K562 (cell line): ENCODE results near the gene NECTIN1.

ENCODE experiments used
- CAMTA2 ChIP-seq: fragments of 250-450 bp; sonication (Bioruptor Pico); conservative IDR thresholded peaks from 2 replicates; pipeline ENCODE4 v1.5.1; 2022
- CBFB ChIP-seq: sonication (generic); formaldehyde crosslinking; IDR thresholded peaks from 2 replicates; pipeline ENCODE4 v1.4.0; 2020; ENCODE audit warnings: mild to moderate bottlenecking, missing genetic modification reagents
- CTCF ChIP-seq, 3 experiments: IDR thresholded peaks in 2 of 3; conservative IDR thresholded peaks in 1 of 3; 2 replicates each; pipeline ENCODE4 v1.5.1; 2011 to 2012; ENCODE audit warnings: low read length in 3 of 3, mild to moderate bottlenecking in 3 of 3, control low read depth in 2 of 3, improper control_type of control experiment in 1 of 3, inconsistent platforms in 1 of 3, low read depth in 1 of 3, mixed read lengths in 1 of 3, moderate library complexity in 1 of 3; ENCODE audit not compliant: insufficient read depth in 2 of 3
- GATA2 ChIP-seq: sonication (generic); formaldehyde crosslinking; IDR thresholded peaks from 2 replicates; pipeline ENCODE4 v1.4.0; 2020; ENCODE audit warnings: mild to moderate bottlenecking, missing genetic modification reagents
- MAX ChIP-seq: sonication (generic); formaldehyde crosslinking; IDR thresholded peaks from 2 replicates; pipeline ENCODE4 v1.9.0; 2022; ENCODE audit warnings: mild to moderate bottlenecking, missing genetic modification reagents
- SMC3 ChIP-seq: conservative IDR thresholded peaks from 2 replicates; pipeline ENCODE4 v1.6.1; 2011; ENCODE audit warnings: low read depth, low read length, improper control_type of control experiment; ENCODE audit not compliant: insufficient read depth
- TARDBP ChIP-seq: fragments of 450-650 bp; IDR thresholded peaks from 2 replicates; pipeline ENCODE4 v1.6.1; 2016
- USF2 ChIP-seq: sonication (generic); formaldehyde crosslinking; IDR thresholded peaks from 2 replicates; pipeline ENCODE4 v1.5.0; 2020; ENCODE audit warnings: missing genetic modification reagents
- ZNF232 ChIP-seq: sonication (generic); formaldehyde crosslinking; IDR thresholded peaks from 2 replicates; pipeline ENCODE4 v1.8.0; 2022; ENCODE audit warnings: mild to moderate bottlenecking, missing genetic modification reagents
- TF ChIP-seq, protein P1 (sequence below), 2 experiments: IDR thresholded peaks in 1 of 2; conservative IDR thresholded peaks in 1 of 2; 2 replicates each; pipeline ENCODE4 v1.6.1; 2016; ENCODE audit warnings: low read depth in 2 of 2, mild to moderate bottlenecking in 1 of 2, missing compliant biosample characterization in 1 of 2, missing genetic modification characterization in 1 of 2, moderate library complexity in 1 of 2
- TF ChIP-seq, protein P2 (sequence below): sonication (generic); formaldehyde crosslinking; IDR thresholded peaks from 2 replicates; pipeline ENCODE4 v1.8.0; 2022; ENCODE audit warnings: missing genetic modification reagents, mild to moderate bottlenecking, borderline replicate concordance

DNA sequence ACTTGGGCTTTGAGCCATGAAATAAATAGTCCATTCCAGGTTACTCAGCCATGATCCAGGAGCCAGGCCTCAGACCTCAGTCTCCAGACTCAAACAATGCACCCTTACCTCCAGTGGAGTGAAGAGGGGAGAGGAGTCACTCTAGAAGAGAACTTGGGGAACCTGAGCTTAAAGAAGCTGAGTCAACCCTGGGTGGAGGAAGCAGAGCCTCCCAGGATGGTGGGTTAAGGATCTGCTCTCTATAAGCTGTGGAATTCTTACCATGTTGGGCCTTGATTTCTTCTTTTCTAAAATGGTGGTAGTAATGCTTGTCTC is 113.2 kb downstream of the NECTIN1 start:
- no peak for TF ChIP-seq GATA2
- TF ChIP-seq CBFB (CRISPR knock-in tag): no peak
- TF ChIP-seq SMC3: no peak
- TF ChIP-seq MAX (CRISPR knock-in tag): no peak
- no peak for TF ChIP-seq ZNF232
- TF ChIP-seq TARDBP: no peak
- TF ChIP-seq, protein P1, sequence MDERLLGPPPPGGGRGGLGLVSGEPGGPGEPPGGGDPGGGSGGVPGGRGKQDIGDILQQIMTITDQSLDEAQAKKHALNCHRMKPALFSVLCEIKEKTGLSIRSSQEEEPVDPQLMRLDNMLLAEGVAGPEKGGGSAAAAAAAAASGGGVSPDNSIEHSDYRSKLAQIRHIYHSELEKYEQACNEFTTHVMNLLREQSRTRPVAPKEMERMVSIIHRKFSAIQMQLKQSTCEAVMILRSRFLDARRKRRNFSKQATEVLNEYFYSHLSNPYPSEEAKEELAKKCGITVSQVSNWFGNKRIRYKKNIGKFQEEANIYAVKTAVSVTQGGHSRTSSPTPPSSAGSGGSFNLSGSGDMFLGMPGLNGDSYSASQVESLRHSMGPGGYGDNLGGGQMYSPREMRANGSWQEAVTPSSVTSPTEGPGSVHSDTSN (CRISPR knock-in tag; IDR thresholded peaks at IDR 0.05; ENCODE audit: low read depth): no peak
- TF ChIP-seq, protein P1 (tag; conservative IDR thresholded peaks at IDR 0.05; ENCODE audit: low read depth): no peak
- TF ChIP-seq, protein P2, sequence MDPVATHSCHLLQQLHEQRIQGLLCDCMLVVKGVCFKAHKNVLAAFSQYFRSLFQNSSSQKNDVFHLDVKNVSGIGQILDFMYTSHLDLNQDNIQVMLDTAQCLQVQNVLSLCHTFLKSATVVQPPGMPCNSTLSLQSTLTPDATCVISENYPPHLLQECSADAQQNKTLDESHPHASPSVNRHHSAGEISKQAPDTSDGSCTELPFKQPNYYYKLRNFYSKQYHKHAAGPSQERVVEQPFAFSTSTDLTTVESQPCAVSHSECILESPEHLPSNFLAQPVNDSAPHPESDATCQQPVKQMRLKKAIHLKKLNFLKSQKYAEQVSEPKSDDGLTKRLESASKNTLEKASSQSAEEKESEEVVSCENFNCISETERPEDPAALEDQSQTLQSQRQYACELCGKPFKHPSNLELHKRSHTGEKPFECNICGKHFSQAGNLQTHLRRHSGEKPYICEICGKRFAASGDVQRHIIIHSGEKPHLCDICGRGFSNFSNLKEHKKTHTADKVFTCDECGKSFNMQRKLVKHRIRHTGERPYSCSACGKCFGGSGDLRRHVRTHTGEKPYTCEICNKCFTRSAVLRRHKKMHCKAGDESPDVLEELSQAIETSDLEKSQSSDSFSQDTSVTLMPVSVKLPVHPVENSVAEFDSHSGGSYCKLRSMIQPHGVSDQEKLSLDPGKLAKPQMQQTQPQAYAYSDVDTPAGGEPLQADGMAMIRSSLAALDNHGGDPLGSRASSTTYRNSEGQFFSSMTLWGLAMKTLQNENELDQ (CRISPR knock-in tag): no peak
- TF ChIP-seq CTCF (IDR thresholded peaks at IDR 0.05 in 2 of 3, conservative IDR thresholded peaks at IDR 0.05 in 1 of 3; ENCODE audit: insufficient read depth in 2 of 3, low read depth in 1 of 3, low read length in 3 of 3): no peak
- no peak for TF ChIP-seq USF2 (CRISPR knock-in tag)
- no peak for TF ChIP-seq CAMTA2 (CRISPR knock-in tag)
